ENCODE results near the gene GPR160. TPM values are rescaled to one million over a fixed set of nuclear protein-coding genes. Genes with fewer than 3 reads are reported as not detected.
A peak's percentile ranks its signal among the peaks of the same experiment; 100 is the strongest.

Gene GPR160
- total RNA-seq, 3 donors from 2014 or later (not counting 1 experiment from before 2014, with no cell fraction given): 1.8 to 5.5 (median 3.8) TPM

GRCh38 chr3:170107941-170108340 lies 70.1 kb downstream of the GPR160 start:
- no peak for TF ChIP-seq CTCF (IDR thresholded peaks at IDR 0.05)
- Mint-ChIP-seq H3K27me3 (ENCODE audit: low read depth in 2 of 2) (no peaks in the 10 kb centered on the region), H3K36me3 (no peaks in the 10 kb centered on the region), H3K4me1 (peaks cover 14 to 15% of the 10 kb centered on the region in 2 donors), H3K27ac (peak overlapping the region in 1 of 2 donors; percentile 25), H3K9me3 (no peaks in the 10 kb centered on the region), H3K4me3 (no peak overlapping the region)
- Histone ChIP-seq H3K27me3 (ENCODE audit: control insufficient read depth, insufficient read depth, low read length) (no peaks in the 10 kb centered on the region), H3K9me3 (ENCODE audit: control insufficient read depth, insufficient read depth, low read length) (no peaks in the 10 kb centered on the region), H3K4me1 (ENCODE audit: control insufficient read depth, insufficient read depth, low read length) (no peaks in the 10 kb centered on the region), H3K4me3 (ENCODE audit: low read length) (no peak overlapping the region), H3K27ac (ENCODE audit: low read length) (no peak overlapping the region), H3K36me3 (ENCODE audit: control insufficient read depth, insufficient read depth, low read length) (peaks cover 48% of the 10 kb centered on the region)
- ATAC-seq: no peak
- no CpG with 5 or more reads among the region's 1 CpG for WGBS (ENCODE audit: insufficient coverage)
- DNase-seq: no peak
- intact Hi-C loops (cut with micrococcal nuclease): no loop called here

GRCh38 chr3:170108955-170109354 lies 71.2 kb downstream of the GPR160 start:
- Mint-ChIP-seq H3K4me3 (no peak overlapping the region), H3K36me3 (no peaks in the 10 kb centered on the region), H3K9me3 (no peaks in the 10 kb centered on the region), H3K27me3 (ENCODE audit: low read depth in 2 of 2) (no peaks in the 10 kb centered on the region), H3K4me1 (peaks cover 14 to 15% of the 10 kb centered on the region in 2 donors), H3K27ac (peak overlapping the region; percentile 0 to 46)
- TF ChIP-seq CTCF (IDR thresholded peaks at IDR 0.05): no peak
- H3K27ac ChIP-seq (ENCODE audit: low read length): no peak overlapping the region
- no peaks in the 10 kb centered on the region for H3K27me3 ChIP-seq (ENCODE audit: control insufficient read depth, insufficient read depth, low read length)
- H3K9me3 ChIP-seq (ENCODE audit: control insufficient read depth, insufficient read depth, low read length): no peaks in the 10 kb centered on the region
- no peak for DNase-seq
- peaks cover 52% of the 10 kb centered on the region for H3K36me3 ChIP-seq (ENCODE audit: control insufficient read depth, insufficient read depth, low read length)
- no peaks in the 10 kb centered on the region for H3K4me1 ChIP-seq (ENCODE audit: control insufficient read depth, insufficient read depth, low read length)
- H3K4me3 ChIP-seq (ENCODE audit: low read length): no peak overlapping the region
- 100% methylated on average over 1 of the region's 3 CpGs for WGBS (ENCODE audit: insufficient coverage)
- ATAC-seq: no peak
- intact Hi-C loops (cut with micrococcal nuclease): no loop called here

- intact Hi-C loops (cut with micrococcal nuclease): no loop called here
- Mint-ChIP-seq H3K4me1 (peaks cover 14 to 15% of the 10 kb centered on the region in 2 donors), H3K36me3 (no peaks in the 10 kb centered on the region), H3K27me3 (ENCODE audit: low read depth in 2 of 2) (no peaks in the 10 kb centered on the region), H3K4me3 (no peak overlapping the region), H3K27ac (peak overlapping the region; percentile 0 to 46), H3K9me3 (no peaks in the 10 kb centered on the region)
- 73% methylated on average over 2 of the region's 2 CpGs for WGBS (ENCODE audit: insufficient coverage)
- Histone ChIP-seq H3K9me3 (ENCODE audit: control insufficient read depth, insufficient read depth, low read length) (no peaks in the 10 kb centered on the region), H3K27ac (ENCODE audit: low read length) (no peak overlapping the region), H3K4me3 (ENCODE audit: low read length) (no peak overlapping the region), H3K36me3 (ENCODE audit: control insufficient read depth, insufficient read depth, low read length) (peaks cover 55% of the 10 kb centered on the region), H3K27me3 (ENCODE audit: control insufficient read depth, insufficient read depth, low read length) (no peaks in the 10 kb centered on the region), H3K4me1 (ENCODE audit: control insufficient read depth, insufficient read depth, low read length) (no peaks in the 10 kb centered on the region)
- no peak for TF ChIP-seq CTCF (IDR thresholded peaks at IDR 0.05)
- no peak for ATAC-seq
- no peak for DNase-seq
These were observed 71.9 kb downstream of the GPR160 start for GRCh38 chr3:170109579-170110293.

Measured in natural killer cell (primary cell).